GM18499 (cell line): ENCODE measurements around the gene CYP27A1.
"Not testable (repeated sequence)": the region's sequence is repeated elsewhere in the genome, so short reads cannot be mapped to it uniquely, and the experiment has no call there.

Source experiments
- ATAC-seq: cut with Tn5 transposase; IDR thresholded peaks from one replicate; pipeline ENCODE4 v1.9.1; 2021; ENCODE audit warnings: moderate number of reproducible peaks; ENCODE audit not compliant: insufficient read depth, unreplicated experiment

The CYP27A1 gene

GRCh38 chr2:218829868-218830451 lies 48.0 kb downstream of the CYP27A1 start:
- no peak for ATAC-seq

GRCh38 chr2:218830526-218831306 lies 48.8 kb downstream of the CYP27A1 start:
- no peak for ATAC-seq

- no peak for ATAC-seq
These were observed 49.5 kb downstream of the CYP27A1 start, which contains the start of gene PRKAG3 for GRCh38 chr2:218831378-218831990. Gene PRKAG3, minus strand, starts transcription at chr2:218831803.

- no peak for ATAC-seq
These were observed 50.1 kb downstream of the CYP27A1 start for GRCh38 chr2:218832081-218832480.

GRCh38 chr2:218832520-218832919 lies 50.6 kb downstream of the CYP27A1 start:
- no peak for ATAC-seq

- ATAC-seq, result no peak
These were observed 51.2 kb downstream of the CYP27A1 start for GRCh38 chr2:218833023-218833609.

GRCh38 chr2:218834685-218835084 lies 52.7 kb downstream of the CYP27A1 start:
- ATAC-seq, result no peak

GRCh38 chr2:218837495-218837894 lies 55.5 kb downstream of the CYP27A1 start:
- no peak for ATAC-seq

- ATAC-seq, result no peak
These were observed 57.5 kb downstream of the CYP27A1 start for GRCh38 chr2:218839430-218839829.

- no peak for ATAC-seq
These were observed 57.9 kb downstream of the CYP27A1 start for GRCh38 chr2:218839888-218840287.

GRCh38 chr2:218844334-218844733 lies 62.4 kb downstream of the CYP27A1 start:
- ATAC-seq, result not testable (repeated sequence)

GRCh38 chr2:218846963-218847362 lies 65.0 kb downstream of the CYP27A1 start:
- not testable (repeated sequence) for ATAC-seq

GRCh38 chr2:218849721-218850120 lies 67.8 kb downstream of the CYP27A1 start:
- ATAC-seq, result no peak

GRCh38 chr2:218850796-218851195 lies 68.8 kb downstream of the CYP27A1 start:
- no peak for ATAC-seq

GRCh38 chr2:218851286-218851685 lies 69.3 kb downstream of the CYP27A1 start:
- ATAC-seq, result no peak

- ATAC-seq, result no peak
These were observed 71.1 kb downstream of the CYP27A1 start for GRCh38 chr2:218852911-218853667.

GRCh38 chr2:218853766-218854165 lies 71.8 kb downstream of the CYP27A1 start:
- no peak for ATAC-seq

GRCh38 chr2:218854860-218855259 lies 72.9 kb downstream of the CYP27A1 start:
- no peak for ATAC-seq

- ATAC-seq, result no peak
These were observed 73.6 kb downstream of the CYP27A1 start for GRCh38 chr2:218855305-218856166.
